Measurements from ENCODE around the gene FLNC.

GRCh38 chr7:128785738-128786137, 44.5 kb upstream of the FLNC start:
- no peak for TF ChIP-seq GATA2 (IDR thresholded peaks at IDR 0.05; ENCODE audit: low read depth, low read length)
- no peak for TF ChIP-seq GATA3 (IDR thresholded peaks at IDR 0.05; ENCODE audit: low read depth, low read length)
